Measurements from ENCODE around the gene OR51E2. TPM values are rescaled to one million over a fixed set of nuclear protein-coding genes. Genes with fewer than 3 reads are reported as not detected.

Gene OR51E2
- total and polyA plus RNA-seq, 2 experiments from 2014 or later: 0.30 to 0.57 TPM

DNA sequence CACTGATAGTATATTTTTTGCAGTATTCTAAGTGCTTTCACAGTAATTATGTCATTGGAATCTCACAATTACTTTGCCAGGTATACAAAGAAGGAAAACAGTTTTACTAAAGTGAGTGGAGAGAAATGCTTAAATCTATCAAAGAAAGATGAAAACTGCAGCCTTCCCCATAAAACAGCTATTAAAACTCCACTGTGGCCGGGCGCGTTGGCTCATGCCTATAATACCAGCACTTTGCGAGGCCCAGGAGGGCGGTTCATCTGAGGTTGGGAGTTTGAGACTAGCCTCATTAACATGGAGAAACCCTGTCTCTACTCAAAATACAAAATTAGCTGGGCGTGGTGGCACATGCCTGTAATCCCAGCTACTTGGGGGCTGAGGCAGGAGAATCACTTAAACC, 34.8 kb downstream of the OR51E2 start:
- Histone ChIP-seq H3K9me2 (replicated peaks; ENCODE audit: insufficient read depth) (no peaks in the 10 kb centered on the region), H4K20me1 (ENCODE audit: insufficient read depth, poor library complexity, severe bottlenecking) (no peaks in the 10 kb centered on the region), H3K4me3 (no peak overlapping the region), H3K79me2 (no peaks in the 10 kb centered on the region), H2AFZ (no peak overlapping the region), H3K27me3 (no peaks in the 10 kb centered on the region), H3K4me2 (no peak overlapping the region), H3K27ac (no peak overlapping the region), H3K9me3 (ENCODE audit: low read depth) (no peaks in the 10 kb centered on the region), H3K36me3 (replicated peaks; ENCODE audit: insufficient read depth, low read depth) (no peaks in the 10 kb centered on the region), H3K4me1 (ENCODE audit: insufficient read depth) (peaks cover 7% of the 10 kb centered on the region)
- WGBS (ENCODE audit: low lambda C conversion rate, missing lambda C conversion rate): 80% methylated on average over 6 of the region's 6 CpGs
- DNase-seq (ENCODE audit: low spot score): no peak
- TF ChIP-seq EZH2 (IDR thresholded peaks at IDR 0.05; ENCODE audit: borderline replicate concordance): no peak
- no peak for TF ChIP-seq EZH2phosphoT487 (IDR thresholded peaks at IDR 0.05; ENCODE audit: low read depth, severe bottlenecking, unreplicated experiment)
- TF ChIP-seq CTCF (IDR thresholded peaks at IDR 0.05; ENCODE audit: poor library complexity): no peak

- 58% methylated on average over 5 of the region's 5 CpGs for WGBS (ENCODE audit: low lambda C conversion rate, missing lambda C conversion rate)
- DNase-seq (ENCODE audit: low spot score): no peak
- H3K4me1 ChIP-seq (ENCODE audit: insufficient read depth): peaks cover 7% of the 10 kb centered on the region
- peak overlapping the region; percentile 56 for H3K27ac ChIP-seq
- no peaks in the 10 kb centered on the region for H4K20me1 ChIP-seq (ENCODE audit: insufficient read depth, poor library complexity, severe bottlenecking)
- H3K9me2 ChIP-seq (replicated peaks; ENCODE audit: insufficient read depth): no peaks in the 10 kb centered on the region
- no peak for TF ChIP-seq EZH2phosphoT487 (IDR thresholded peaks at IDR 0.05; ENCODE audit: low read depth, severe bottlenecking, unreplicated experiment)
- no peak for TF ChIP-seq EZH2 (IDR thresholded peaks at IDR 0.05; ENCODE audit: borderline replicate concordance)
- TF ChIP-seq CTCF (IDR thresholded peaks at IDR 0.05; ENCODE audit: poor library complexity): no peak
- H3K9me3 ChIP-seq (ENCODE audit: low read depth): no peaks in the 10 kb centered on the region
- H3K27me3 ChIP-seq: no peaks in the 10 kb centered on the region
- H2AFZ ChIP-seq: peak overlapping the region; percentile 50
- H3K4me3 ChIP-seq: no peak overlapping the region
- no peaks in the 10 kb centered on the region for H3K36me3 ChIP-seq (replicated peaks; ENCODE audit: insufficient read depth, low read depth)
- H3K4me2 ChIP-seq: peak overlapping the region; percentile 66
- H3K79me2 ChIP-seq: no peaks in the 10 kb centered on the region
These were observed 38.8 kb downstream of the OR51E2 start for GRCh38 chr11:4658629-4659445.

GRCh38 chr11:4654635-4655369, 42.9 kb downstream of the OR51E2 start:
- WGBS (ENCODE audit: low lambda C conversion rate, missing lambda C conversion rate): 83% methylated on average over 2 of the region's 2 CpGs

More at GRCh38 chr11:4654635-4655369, 42.9 kb downstream of the OR51E2 start:
- H2AFZ ChIP-seq: no peak overlapping the region
- no peak overlapping the region for H3K27ac ChIP-seq
- H4K20me1 ChIP-seq (ENCODE audit: insufficient read depth, poor library complexity, severe bottlenecking): no peaks in the 10 kb centered on the region
- no peak for TF ChIP-seq EZH2 (IDR thresholded peaks at IDR 0.05; ENCODE audit: borderline replicate concordance)
- TF ChIP-seq CTCF (IDR thresholded peaks at IDR 0.05; ENCODE audit: poor library complexity): no peak
- TF ChIP-seq EZH2phosphoT487 (IDR thresholded peaks at IDR 0.05; ENCODE audit: low read depth, severe bottlenecking, unreplicated experiment): no peak
- H3K36me3 ChIP-seq (replicated peaks; ENCODE audit: insufficient read depth, low read depth): no peaks in the 10 kb centered on the region
- H3K9me2 ChIP-seq (replicated peaks; ENCODE audit: insufficient read depth): no peaks in the 10 kb centered on the region
- H3K4me1 ChIP-seq (ENCODE audit: insufficient read depth): peaks cover 7% of the 10 kb centered on the region
- no peak for DNase-seq (ENCODE audit: low spot score)
- no peaks in the 10 kb centered on the region for H3K9me3 ChIP-seq (ENCODE audit: low read depth)
- no peaks in the 10 kb centered on the region for H3K79me2 ChIP-seq
- H3K27me3 ChIP-seq: no peaks in the 10 kb centered on the region
- H3K4me2 ChIP-seq: no peak overlapping the region
- H3K4me3 ChIP-seq: no peak overlapping the region
